HFF-Myc (cell line): ENCODE data around the gene C1QA.

Source experiments
- DNase-seq: peaks from one replicate; pipeline ENCODE4 v3.0.0-alpha.2; 2011; ENCODE audit warnings: low read depth; ENCODE audit errors: extremely low read depth
- H3K4me3 ChIP-seq: replicated peaks from 2 replicates; pipeline ENCODE4 v1.5.1; 2011; ENCODE audit warnings: low read depth, mild to moderate bottlenecking, control low read depth, low read length
- TF ChIP-seq, protein P1 (sequence below): IDR thresholded peaks from 2 replicates; pipeline ENCODE4 v1.5.1; 2012; ENCODE audit warnings: mild to moderate bottlenecking, low read depth, low read length, control low read depth; ENCODE audit errors: missing control alignments

C1QA gene

DNA sequence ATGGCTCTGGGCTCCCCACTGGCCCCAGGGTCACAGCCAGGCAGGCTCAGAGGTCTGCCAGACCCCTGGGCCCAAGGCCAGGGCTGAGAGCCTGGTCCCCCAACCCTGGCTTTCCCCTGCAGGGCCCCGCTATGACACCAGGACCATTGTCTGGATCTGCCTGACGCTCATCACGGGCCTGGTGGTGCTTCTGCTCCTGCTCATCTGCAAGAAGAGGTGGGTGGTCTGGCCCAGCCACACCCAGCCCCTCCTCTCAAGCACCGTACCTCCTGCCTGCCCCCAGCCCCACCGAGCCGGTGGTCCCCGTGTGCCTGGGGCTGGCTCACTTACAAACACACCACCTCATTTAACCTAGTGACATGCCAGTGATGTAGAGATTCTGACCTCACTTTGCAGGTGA is 41.3 kb upstream of the C1QA start:
- no peak overlapping the region for H3K4me3 ChIP-seq
- no peak for DNase-seq
- TF ChIP-seq, protein P1, sequence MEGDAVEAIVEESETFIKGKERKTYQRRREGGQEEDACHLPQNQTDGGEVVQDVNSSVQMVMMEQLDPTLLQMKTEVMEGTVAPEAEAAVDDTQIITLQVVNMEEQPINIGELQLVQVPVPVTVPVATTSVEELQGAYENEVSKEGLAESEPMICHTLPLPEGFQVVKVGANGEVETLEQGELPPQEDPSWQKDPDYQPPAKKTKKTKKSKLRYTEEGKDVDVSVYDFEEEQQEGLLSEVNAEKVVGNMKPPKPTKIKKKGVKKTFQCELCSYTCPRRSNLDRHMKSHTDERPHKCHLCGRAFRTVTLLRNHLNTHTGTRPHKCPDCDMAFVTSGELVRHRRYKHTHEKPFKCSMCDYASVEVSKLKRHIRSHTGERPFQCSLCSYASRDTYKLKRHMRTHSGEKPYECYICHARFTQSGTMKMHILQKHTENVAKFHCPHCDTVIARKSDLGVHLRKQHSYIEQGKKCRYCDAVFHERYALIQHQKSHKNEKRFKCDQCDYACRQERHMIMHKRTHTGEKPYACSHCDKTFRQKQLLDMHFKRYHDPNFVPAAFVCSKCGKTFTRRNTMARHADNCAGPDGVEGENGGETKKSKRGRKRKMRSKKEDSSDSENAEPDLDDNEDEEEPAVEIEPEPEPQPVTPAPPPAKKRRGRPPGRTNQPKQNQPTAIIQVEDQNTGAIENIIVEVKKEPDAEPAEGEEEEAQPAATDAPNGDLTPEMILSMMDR, result no peak

DNA sequence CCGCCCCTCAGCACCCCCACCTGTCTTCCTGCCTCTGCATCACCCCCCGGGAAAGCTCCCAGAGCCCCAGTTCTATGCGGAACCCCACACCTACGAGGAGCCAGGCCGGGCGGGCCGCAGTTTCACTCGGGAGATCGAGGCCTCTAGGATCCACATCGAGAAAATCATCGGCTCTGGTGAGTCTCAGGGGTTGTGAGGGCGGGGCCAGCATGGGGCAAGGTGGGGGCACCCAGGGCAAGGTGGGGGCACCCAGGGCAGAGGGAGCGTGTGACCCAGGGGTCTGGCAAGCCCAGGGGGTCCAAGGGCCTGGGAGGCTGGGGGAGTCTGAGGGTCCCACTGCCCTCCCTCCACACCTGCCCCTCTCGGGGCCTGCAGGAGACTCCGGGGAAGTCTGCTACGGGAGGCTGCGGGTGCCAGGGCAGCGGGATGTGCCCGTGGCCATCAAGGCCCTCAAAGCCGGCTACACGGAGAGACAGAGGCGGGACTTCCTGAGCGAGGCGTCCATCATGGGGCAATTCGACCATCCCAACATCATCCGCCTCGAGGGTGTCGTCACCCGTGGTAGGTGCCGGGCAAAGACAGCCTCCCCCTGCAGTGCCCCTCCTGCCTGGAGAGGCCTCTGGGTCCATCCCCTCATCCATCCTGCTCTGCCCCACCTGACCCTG is 39.0 kb upstream of the C1QA start:
- DNase-seq, result no peak
- no peak overlapping the region for H3K4me3 ChIP-seq
- TF ChIP-seq, protein P1, result no peak

- H3K4me3 ChIP-seq, result no peak overlapping the region
- no peak for DNase-seq
- TF ChIP-seq, protein P1, result no peak
These were observed 38.4 kb upstream of the C1QA start for GRCh38 chr1:22597996-22598395.

DNA sequence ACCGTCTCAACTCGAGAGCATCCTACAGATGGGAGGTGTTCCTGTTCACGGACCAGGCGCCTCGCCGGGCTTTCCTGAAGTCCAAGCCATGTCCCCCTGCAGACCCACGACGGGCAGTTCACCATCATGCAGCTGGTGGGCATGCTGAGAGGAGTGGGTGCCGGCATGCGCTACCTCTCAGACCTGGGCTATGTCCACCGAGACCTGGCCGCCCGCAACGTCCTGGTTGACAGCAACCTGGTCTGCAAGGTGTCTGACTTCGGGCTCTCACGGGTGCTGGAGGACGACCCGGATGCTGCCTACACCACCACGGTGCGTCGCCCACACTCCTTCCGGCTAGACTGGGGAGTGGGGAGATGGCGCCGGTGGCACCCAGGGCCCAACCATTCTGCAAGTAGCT is 37.7 kb upstream of the C1QA start:
- no peak for DNase-seq
- TF ChIP-seq, protein P1, result no peak
- H3K4me3 ChIP-seq, result no peak overlapping the region

- TF ChIP-seq, protein P1, result no peak
- H3K4me3 ChIP-seq, result no peak overlapping the region
- DNase-seq, result no peak
These were observed 36.2 kb upstream of the C1QA start for GRCh38 chr1:22600071-22600816.

GRCh38 chr1:22600817-22601605 is 35.4 kb upstream of the C1QA start:
- no peak for DNase-seq
- no peak overlapping the region for H3K4me3 ChIP-seq
- TF ChIP-seq, protein P1, result no peak
